Activated naive CD4-positive, alpha-beta T cell treated with anti-CD3 and anti-CD28 coated beads, Interleukin-2, amount 10 ng/mL, durations not matched to agents 7 days and 5 days (primary cell): ENCODE results near the gene DAP.
"Not testable (repeated sequence)": the region's sequence is repeated elsewhere in the genome, so short reads cannot be mapped to it uniquely, and the experiment has no call there.

Source experiments
- CTCF ChIA-PET: fragments of 350-600 bp; sonication (Branson Sonifier 250); formaldehyde crosslinking; loops from one replicate; lab custom pipeline; 2021; ENCODE audit warnings: antibody characterized with exemption; lab: Charles Lee
- DNase-seq: peaks from one replicate; pipeline ENCODE4 v3.0.0-alpha.2; 2020
- H3K27ac Mint-ChIP-seq: one replicate; pipeline ENCODE4 v1.8.0; 2021; ENCODE audit warnings: mild to moderate bottlenecking, moderate library complexity, mixed read lengths
- H3K27me3 Mint-ChIP-seq: one replicate; pipeline ENCODE4 v1.8.0; 2021; ENCODE audit warnings: mild to moderate bottlenecking, mixed read lengths
- H3K36me3 Mint-ChIP-seq: one replicate; pipeline ENCODE4 v1.8.0; 2021; ENCODE audit warnings: mixed read lengths
- H3K4me1 Mint-ChIP-seq: one replicate; pipeline ENCODE4 v1.8.0; 2021; ENCODE audit warnings: mixed read lengths
- H3K4me3 Mint-ChIP-seq: one replicate; pipeline ENCODE4 v1.8.0; 2021; ENCODE audit warnings: mild to moderate bottlenecking, moderate library complexity, mixed read lengths
- H3K9me3 Mint-ChIP-seq: one replicate; pipeline ENCODE4 v1.8.0; 2021; ENCODE audit warnings: mixed read lengths

Gene DAP

DNA sequence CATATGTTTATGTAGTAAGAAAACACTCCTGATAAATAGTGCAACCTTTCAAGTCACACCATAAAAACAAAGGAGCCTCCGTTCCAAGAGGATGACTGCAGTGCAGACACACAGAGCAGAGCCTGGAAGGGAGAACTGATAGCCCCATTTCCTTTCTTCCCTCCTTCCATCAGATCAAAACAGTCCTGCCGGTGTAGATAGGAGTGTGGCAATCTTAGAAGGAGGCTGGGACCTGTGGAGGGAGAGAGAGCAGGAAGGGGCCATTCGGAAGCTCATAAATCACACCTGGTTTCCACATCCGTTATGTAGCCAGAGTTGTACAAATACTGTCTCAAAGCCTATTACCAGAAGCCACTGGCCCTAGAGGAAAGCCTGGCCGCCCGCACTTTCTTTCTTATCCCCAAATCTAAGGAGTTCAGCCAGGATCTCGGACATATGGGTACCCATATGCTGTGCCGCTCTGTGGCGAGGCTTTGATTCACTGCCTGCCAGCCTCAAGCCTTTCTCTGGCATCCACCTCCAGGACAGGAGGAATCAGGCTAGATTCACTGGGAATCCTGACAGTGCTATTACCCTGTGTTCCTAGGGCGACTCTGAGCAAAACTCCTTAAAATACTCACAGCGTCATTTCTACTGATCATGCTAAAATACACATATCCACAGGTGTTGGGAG lies 26.9 kb downstream of the DAP start:
- no peak for DNase-seq
- CTCF ChIA-PET = no interaction called here
- H3K36me3 Mint-ChIP-seq = peaks cover 23% of the 10 kb centered on the region

DNA sequence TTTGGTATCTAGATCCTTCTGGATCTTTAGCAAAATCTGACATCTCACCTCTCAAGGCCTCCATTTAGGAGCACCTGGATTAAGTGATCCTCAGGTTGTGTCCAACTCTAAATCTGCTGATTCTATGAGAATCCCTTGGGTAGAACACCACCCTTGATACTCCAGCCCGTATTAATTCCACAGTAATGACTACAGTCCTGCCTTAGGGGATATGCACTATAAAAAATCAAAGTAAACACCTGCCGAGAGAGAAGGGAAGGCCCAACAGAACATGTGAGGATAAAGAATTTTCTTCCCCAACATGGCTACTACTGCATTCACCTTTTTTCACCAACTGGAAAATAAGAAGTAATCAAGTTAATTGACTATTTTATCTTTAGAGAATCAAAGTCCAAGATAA lies 27.6 kb downstream of the DAP start:
- Mint-ChIP-seq H3K4me1 (no peaks in the 10 kb centered on the region), H3K9me3 (no peaks in the 10 kb centered on the region), H3K27ac (no peak overlapping the region), H3K36me3 (peaks cover 20% of the 10 kb centered on the region), H3K4me3 (no peak overlapping the region), H3K27me3 (no peaks in the 10 kb centered on the region)
- CTCF ChIA-PET = no interaction called here
- no peak for DNase-seq

More for the DNA sequence above, 26.9 kb downstream of the DAP start:
- Mint-ChIP-seq H3K4me1 (no peaks in the 10 kb centered on the region), H3K27me3 (no peaks in the 10 kb centered on the region), H3K4me3 (no peak overlapping the region), H3K27ac (no peak overlapping the region), H3K9me3 (no peaks in the 10 kb centered on the region)

DNA sequence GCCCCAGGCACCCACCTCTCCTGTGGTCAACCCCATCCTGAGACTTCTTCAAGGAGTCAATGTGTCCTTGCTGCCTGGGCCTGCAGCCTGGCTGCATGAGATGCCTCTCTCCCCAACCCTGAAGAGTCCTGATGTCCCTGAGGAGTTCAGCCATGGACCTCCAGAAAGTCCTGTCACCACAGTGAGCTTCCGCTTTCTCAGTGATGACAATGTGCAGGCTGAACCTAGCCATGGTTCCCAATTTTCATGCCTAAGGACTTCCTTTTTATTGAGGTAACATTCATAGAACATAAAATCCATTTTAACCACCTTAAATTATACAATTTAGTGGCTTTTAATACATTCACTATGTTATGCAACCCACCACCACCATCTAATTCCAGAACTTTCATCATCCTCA lies 29.1 kb downstream of the DAP start:
- H3K4me3 Mint-ChIP-seq = no peak overlapping the region
- H3K27me3 Mint-ChIP-seq = no peaks in the 10 kb centered on the region
- peaks cover 16% of the 10 kb centered on the region for H3K36me3 Mint-ChIP-seq
- DNase-seq = no peak
- no peaks in the 10 kb centered on the region for H3K4me1 Mint-ChIP-seq
- H3K9me3 Mint-ChIP-seq = no peaks in the 10 kb centered on the region
- H3K27ac Mint-ChIP-seq = no peak overlapping the region
- CTCF ChIA-PET = no interaction called here

DNA sequence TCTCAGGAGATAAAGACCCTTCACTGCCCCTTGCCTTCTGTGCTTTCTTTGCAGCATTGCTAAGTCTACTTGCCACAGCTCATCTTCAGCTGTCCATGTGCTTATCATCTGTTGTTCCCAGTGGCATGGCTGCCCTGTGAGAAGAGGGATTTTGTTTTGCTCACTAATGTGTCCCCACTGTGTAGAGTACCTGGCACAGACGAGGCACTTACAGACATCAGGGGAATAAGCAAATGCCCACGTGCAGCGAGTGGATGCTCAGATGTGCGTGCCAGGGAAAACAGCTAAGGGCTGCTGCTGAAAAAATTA lies 31.0 kb downstream of the DAP start:
- H3K27ac Mint-ChIP-seq = no peak overlapping the region
- DNase-seq = no peak
- CTCF ChIA-PET = no interaction called here
- no peaks in the 10 kb centered on the region for H3K27me3 Mint-ChIP-seq
- peaks cover 15% of the 10 kb centered on the region for H3K36me3 Mint-ChIP-seq
- no peaks in the 10 kb centered on the region for H3K4me1 Mint-ChIP-seq
- no peak overlapping the region for H3K4me3 Mint-ChIP-seq
- H3K9me3 Mint-ChIP-seq = no peaks in the 10 kb centered on the region

DNA sequence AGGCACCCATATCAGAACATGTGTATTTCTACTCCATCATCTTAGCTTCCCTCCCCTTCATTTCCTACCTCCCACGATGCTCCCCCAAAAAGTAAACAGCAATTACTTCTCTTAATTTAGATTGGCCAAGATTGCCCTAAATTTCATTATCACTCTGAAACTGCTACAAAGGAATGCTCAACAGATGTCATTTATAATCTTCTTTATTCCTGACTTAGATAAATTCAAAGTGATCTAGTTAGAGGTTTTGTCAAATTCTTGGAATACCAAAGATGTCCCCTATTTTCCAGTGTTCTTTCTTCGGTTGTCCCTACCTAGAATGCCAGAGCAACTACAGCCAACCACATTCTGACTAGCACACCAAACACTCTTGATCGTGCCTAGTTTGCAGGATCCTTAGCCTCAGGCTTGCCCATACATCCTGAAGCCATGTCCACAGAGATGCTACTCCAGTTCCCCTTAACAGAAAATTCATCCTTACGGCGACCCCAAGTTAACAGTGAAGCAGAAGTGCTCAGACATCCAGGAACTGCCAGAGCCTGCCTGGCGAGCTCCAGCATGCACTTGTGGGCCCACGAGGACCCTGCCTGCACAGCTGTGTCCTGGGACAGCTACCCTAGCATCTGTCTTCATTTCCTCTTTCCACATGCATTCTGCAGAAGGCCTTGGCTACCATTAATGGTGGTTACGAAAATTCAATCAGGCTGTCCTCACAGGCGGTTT lies 31.6 kb downstream of the DAP start:
- Mint-ChIP-seq H3K27me3 (no peaks in the 10 kb centered on the region), H3K36me3 (peaks cover 15% of the 10 kb centered on the region), H3K4me1 (no peaks in the 10 kb centered on the region), H3K27ac (no peak overlapping the region), H3K9me3 (no peaks in the 10 kb centered on the region), H3K4me3 (no peak overlapping the region)
- no peak for DNase-seq
- CTCF ChIA-PET = no interaction called here

DNA sequence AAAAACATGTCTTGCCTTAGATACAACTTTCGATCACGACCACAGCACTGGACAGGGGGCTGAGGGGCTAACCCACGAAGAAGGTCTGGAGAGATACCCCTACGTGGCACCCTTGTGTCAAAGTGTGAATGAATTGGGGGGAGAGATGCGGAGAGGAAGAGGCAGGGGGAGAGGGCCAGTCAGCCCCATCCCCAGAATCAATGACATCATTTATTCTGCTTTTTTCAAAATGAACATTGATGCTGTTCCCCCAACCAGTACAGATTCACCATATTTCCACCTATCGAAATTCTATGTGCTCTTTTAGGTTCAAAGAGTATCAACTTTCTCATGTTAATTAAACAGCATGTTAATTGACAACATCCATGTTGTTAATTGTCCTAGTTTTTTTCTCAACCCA lies 32.4 kb downstream of the DAP start:
- Mint-ChIP-seq H3K27ac (no peak overlapping the region), H3K4me3 (no peak overlapping the region), H3K9me3 (no peaks in the 10 kb centered on the region), H3K36me3 (peaks cover 15% of the 10 kb centered on the region), H3K4me1 (no peaks in the 10 kb centered on the region), H3K27me3 (no peaks in the 10 kb centered on the region)
- CTCF ChIA-PET = no interaction called here
- no peak for DNase-seq

DNA sequence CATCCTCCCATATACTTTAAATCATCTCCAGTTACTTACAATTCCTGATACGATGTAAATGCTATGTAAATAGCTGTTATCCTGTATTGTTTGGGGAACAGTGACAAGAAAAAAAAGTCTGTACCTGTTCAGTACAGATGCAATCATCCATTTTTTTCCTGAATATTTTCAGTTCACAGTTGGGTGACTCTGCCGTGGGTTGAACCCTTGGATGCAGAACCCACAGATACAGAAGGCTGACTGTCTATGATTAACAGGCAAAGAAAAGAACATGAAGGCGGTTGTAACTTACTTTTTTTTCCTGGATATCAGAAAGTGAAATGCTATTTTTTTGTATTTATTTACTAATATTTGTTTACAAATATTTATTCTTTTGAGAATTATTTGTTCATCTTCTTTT lies 33.2 kb downstream of the DAP start:
- CTCF ChIA-PET = no interaction called here
- Mint-ChIP-seq H3K4me1 (no peaks in the 10 kb centered on the region), H3K9me3 (no peaks in the 10 kb centered on the region), H3K27ac (no peak overlapping the region), H3K4me3 (no peak overlapping the region), H3K36me3 (peaks cover 10% of the 10 kb centered on the region), H3K27me3 (no peaks in the 10 kb centered on the region)
- no peak for DNase-seq

DNA sequence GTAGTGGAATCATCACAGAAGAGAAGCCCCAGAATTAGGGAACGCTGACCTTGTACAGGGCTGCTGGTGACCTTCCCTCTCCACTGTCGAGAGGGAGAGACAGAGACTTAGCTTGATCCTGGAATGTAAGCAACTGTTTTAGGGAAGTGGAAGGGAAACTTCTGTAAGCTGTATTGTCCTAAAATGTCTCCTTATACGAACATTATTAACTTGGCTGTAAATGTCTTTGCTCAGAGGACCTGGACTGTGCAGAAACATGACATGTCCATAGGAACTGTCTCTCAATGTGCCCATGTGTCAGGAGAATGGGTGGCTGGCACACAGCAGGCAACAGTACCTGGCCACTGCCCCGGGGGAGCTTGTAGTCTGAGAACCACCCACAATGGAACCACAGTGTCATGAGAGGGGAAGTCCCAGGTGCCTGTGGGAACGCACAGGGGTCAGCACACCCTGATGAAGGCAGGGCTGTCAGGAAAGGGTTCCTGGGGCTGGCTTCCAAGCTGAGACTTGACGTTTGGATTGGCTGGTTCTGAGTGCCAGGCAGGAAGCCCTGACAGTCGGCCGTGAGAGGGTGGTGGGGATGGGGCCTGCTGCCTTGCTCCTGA lies 34.0 kb downstream of the DAP start:
- peak overlapping the region; percentile 12 for H3K27ac Mint-ChIP-seq
- peaks cover 6% of the 10 kb centered on the region for H3K36me3 Mint-ChIP-seq
- no peaks in the 10 kb centered on the region for H3K4me1 Mint-ChIP-seq
- H3K27me3 Mint-ChIP-seq = no peaks in the 10 kb centered on the region
- no peaks in the 10 kb centered on the region for H3K9me3 Mint-ChIP-seq
- DNase-seq = no peak
- CTCF ChIA-PET = no interaction called here
- H3K4me3 Mint-ChIP-seq = no peak overlapping the region

DNA sequence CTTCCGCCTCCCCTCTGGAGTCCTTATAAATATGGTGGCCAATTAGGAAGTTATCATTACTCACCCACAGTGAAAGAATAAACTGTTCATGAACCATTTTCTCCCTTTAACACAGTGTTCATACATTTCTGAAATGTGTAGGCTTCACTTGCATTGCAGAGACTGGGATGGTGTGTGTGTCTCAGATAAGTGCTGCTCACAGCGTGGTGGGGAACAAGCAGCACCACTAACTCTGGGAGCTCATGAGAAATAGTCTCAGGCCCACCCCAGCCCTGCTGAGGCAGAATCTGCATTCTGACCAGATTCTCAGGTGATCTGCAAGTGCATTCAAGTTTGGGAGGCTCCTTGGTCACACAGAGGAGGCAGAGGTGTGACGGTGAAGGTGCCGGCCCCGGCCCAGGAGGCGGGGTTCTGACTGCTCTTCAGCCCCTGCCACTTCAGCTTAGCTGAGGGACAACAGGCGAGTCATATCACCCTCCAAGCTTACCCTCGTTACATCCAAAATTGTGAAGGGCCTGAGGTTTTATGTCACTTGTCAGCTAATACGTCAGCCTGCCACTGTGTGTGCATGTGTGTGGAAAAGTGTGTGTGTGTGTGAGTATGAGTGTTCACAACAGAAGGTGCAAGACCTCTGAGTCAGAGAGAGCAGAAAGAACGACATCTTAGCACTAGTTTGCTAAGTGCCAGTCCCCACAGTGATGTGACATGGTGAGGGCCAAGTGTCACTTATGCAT lies 34.7 kb downstream of the DAP start:
- peaks cover 7% of the 10 kb centered on the region for H3K36me3 Mint-ChIP-seq
- no peaks in the 10 kb centered on the region for H3K27me3 Mint-ChIP-seq
- H3K4me3 Mint-ChIP-seq = no peak overlapping the region
- no peak for DNase-seq
- CTCF ChIA-PET = no interaction called here
- H3K27ac Mint-ChIP-seq = no peak overlapping the region
- no peaks in the 10 kb centered on the region for H3K9me3 Mint-ChIP-seq
- no peaks in the 10 kb centered on the region for H3K4me1 Mint-ChIP-seq

DNA sequence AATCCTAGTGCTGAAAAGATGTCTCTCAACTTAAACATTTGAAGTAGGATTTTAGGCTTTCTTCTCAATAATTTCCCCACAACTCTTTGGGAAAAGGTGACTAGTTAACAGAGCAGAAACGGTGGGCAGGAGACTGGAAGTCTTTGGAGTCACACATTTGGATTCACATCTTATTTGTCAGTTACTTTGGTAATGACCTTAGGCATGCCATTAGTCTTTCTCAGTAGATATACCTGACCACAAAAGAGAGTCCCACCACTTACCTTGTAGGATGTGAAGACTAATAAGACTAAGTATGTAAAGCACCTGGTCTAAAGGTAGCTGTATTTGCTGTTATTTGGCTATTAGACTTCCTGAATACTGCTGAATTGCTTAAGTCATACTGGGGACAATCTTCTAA lies 35.4 kb downstream of the DAP start:
- Mint-ChIP-seq H3K27me3 (no peaks in the 10 kb centered on the region), H3K9me3 (no peaks in the 10 kb centered on the region), H3K27ac (no peak overlapping the region), H3K4me3 (no peak overlapping the region), H3K4me1 (no peaks in the 10 kb centered on the region), H3K36me3 (peaks cover 12% of the 10 kb centered on the region)
- CTCF ChIA-PET = no interaction called here
- no peak for DNase-seq

DNA sequence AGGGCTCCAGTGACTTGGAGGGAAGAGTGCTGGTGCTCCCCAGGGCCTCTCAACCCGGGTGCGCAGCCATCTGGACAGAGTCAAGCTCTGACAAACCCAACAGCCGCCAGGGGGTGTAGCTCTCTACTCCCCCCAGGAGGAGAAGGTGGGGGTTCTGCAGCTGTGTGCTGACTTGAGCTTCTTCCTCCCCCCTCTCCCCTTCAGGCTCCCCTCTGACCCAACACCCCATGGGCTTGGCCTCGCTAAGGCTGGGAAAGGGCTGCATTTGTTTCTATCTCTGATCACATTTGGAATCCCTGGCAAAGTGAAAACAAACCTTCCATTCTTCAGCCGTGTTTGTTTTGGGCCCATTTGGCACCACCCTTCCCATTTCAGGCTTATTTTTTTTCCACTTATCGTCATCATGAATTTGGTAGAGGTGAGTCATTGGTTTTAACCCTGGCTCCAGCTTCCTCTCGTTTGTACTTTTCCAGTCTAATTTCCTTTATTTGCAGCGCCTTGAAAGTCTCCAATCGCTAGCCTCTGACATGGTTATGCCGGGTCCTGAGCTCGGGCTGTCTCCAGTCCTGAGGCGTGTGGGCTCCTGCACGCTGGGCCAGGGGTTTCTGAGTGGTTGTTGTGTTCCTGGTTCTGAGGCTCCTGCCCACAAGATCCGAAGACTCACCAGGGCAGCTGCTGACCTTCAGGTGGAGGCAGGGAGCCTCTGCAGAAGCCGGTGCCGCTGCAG lies 36.1 kb downstream of the DAP start:
- Mint-ChIP-seq H3K4me3 (no peak overlapping the region), H3K27ac (no peak overlapping the region), H3K27me3 (no peaks in the 10 kb centered on the region), H3K4me1 (no peaks in the 10 kb centered on the region), H3K36me3 (peaks cover 12% of the 10 kb centered on the region), H3K9me3 (no peaks in the 10 kb centered on the region)
- DNase-seq = no peak
- CTCF ChIA-PET = no interaction called here

DNA sequence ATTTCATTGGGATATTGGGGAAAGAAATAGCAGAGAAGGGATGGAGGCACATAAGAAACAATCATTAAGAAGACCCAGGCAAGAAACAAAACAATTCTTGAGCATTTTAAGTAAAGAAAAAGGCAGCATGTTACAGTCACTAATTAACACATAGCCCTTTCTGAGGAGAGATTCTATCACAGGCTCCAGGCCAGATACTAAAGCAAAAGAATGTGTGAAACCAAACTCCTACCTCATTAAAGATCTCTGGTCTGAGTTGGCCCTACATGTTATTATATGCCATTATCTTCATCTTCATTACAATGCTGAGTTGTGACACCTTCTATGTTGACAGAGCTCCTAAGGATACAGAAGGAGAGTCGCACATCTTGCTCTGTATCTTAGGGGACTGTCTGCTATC lies 37.5 kb downstream of the DAP start:
- DNase-seq = no peak
- H3K4me3 Mint-ChIP-seq = no peak overlapping the region
- no peaks in the 10 kb centered on the region for H3K27me3 Mint-ChIP-seq
- no peak overlapping the region for H3K27ac Mint-ChIP-seq
- no peaks in the 10 kb centered on the region for H3K4me1 Mint-ChIP-seq
- peaks cover 12% of the 10 kb centered on the region for H3K36me3 Mint-ChIP-seq
- CTCF ChIA-PET = no interaction called here
- no peaks in the 10 kb centered on the region for H3K9me3 Mint-ChIP-seq

DNA sequence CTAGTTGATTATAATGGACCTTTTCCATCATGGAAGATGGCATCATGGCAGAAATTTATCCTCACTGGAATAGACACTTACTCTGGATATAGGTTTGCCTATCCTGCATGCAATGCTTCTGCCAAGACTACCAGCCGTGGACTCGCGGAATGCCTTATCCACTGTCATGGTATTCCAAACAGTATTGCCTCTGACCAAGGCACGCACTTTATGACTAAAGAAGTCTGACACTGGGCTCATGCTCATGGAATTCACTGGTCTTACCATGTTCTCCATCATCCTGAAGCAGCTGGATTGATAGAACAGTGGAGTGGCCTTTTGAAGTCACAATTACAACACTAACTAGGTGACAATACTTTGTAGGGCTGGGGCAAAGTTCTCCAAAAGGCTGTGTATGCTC lies 40.3 kb downstream of the DAP start:
- CTCF ChIA-PET, H3K27ac Mint-ChIP-seq, H3K27me3 Mint-ChIP-seq, H3K4me1 Mint-ChIP-seq, DNase-seq, H3K9me3 Mint-ChIP-seq, H3K4me3 Mint-ChIP-seq: not testable (repeated sequence)
- peaks cover 13% of the 10 kb centered on the region for H3K36me3 Mint-ChIP-seq

DNA sequence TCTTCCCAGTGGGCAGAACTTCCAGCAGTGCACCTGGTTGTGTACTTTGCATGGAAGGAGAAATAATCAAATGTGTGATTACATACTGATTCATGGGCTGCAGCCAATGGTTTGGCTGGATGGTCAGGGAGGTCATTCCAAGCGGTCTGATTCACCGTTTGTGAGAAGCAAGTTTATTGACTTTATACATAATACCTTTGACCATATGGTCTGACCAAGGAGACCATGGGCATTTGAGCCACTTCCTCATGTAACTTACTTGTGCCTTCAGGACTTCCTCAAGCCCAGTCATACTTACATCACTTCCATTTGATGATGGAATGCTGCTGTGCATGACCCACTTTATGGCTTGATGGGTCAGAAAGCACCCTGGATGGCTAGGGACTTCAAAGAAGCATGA lies 41.1 kb downstream of the DAP start:
- no peak overlapping the region for H3K27ac Mint-ChIP-seq
- peaks cover 13% of the 10 kb centered on the region for H3K36me3 Mint-ChIP-seq
- no peaks in the 10 kb centered on the region for H3K27me3 Mint-ChIP-seq
- H3K9me3 Mint-ChIP-seq = no peaks in the 10 kb centered on the region
- H3K4me1 Mint-ChIP-seq = no peaks in the 10 kb centered on the region
- H3K4me3 Mint-ChIP-seq = no peak overlapping the region
- CTCF ChIA-PET = no interaction called here
- no peak for DNase-seq
